HPDE6-E6E7 (cell line): Measurements from ENCODE around the gene GPX4.

ENCODE experiments used
- DNase-seq: peaks from one replicate; pipeline ENCODE4 v3.0.0; 2011; ENCODE audit warnings: missing footprints; ENCODE audit errors: extremely low spot score

The GPX4 gene

DNA sequence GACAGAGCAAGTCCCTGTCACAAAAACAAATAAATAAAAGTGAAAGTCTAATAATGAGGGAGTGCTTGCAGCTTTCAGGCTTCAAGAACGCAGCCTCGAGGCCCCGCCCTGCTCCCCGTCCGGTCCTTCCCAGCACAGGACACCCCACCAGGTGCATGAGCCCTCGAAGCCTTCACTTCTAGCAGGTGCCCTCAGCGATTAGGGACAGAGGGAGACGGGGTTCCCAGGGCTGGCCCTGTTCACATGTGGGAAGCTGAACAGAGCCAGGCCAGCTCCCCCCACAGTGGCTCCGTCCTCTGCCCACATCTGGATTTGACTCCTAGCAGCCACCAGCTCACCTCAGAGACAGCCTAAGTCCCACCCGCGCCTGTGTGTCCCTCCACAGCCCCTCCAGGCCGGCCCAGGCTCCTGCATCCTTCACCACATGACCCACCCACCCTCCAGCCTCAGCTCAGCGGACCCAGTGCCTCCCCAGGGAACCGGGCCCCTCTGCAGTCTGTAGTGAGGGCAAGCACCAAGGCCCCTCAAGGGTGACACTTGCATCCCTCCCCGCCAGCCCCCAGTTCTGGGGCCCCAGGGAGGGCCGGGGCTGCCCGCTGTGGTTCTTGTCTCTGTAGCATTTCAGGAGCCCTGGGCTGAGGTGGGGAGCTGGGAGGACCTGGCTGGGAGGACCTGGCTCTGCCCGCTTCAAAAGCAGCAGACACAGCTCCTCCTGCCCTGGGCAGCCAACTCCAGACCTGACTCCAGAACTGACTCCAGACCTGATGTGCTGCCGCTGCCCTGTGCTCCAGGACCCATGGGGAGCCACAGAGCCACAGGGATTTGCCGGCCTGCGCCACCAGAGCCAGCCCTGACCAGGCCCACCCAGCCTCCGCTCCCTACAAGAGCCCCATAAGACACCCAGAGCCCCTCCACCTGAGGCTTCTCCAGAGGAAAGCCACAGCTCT, 27.2 kb downstream of the GPX4 start:
- DNase-seq = no peak

DNA sequence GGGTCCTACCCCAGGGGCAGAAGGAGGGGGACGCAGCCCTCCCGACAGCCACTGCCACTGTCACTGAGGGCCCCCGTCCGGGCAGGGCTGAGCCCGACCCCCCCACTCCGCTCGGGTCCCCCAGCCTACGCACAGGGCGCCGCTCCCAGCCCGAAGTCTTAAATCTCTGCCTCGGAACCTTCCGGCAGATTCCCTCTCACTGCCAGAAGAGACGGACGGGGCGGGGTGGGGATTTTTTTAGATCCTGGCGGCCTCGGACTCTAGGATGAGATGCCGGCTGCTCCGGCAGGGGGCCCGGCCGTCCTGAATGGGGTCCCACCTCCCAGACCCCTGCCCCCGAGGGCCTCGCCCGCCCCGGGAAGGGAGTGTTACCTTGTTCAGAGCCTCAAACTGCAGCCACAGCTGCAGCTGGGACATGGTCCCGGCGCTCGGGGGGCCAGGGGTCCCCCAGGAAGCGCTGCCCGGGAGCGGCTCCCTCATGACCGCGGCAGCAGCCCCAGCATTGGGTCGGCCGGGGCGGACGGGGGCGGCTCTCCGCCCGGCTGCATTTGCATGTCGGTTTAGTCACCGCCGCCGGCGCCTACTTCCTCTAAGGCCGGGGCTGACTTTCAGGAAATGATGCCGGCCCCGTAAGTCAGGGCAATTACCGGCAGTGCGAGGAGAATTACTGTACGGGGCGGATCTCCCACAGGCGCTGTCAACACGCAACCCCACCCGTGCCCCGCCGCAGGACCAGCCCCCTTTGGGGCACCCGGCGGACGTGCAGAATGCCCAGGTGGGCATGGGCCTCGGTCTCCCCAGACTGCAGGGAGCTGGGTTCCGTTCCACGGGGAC, 28.1 kb downstream of the GPX4 start:
- DNase-seq = peak; percentile 90

DNA sequence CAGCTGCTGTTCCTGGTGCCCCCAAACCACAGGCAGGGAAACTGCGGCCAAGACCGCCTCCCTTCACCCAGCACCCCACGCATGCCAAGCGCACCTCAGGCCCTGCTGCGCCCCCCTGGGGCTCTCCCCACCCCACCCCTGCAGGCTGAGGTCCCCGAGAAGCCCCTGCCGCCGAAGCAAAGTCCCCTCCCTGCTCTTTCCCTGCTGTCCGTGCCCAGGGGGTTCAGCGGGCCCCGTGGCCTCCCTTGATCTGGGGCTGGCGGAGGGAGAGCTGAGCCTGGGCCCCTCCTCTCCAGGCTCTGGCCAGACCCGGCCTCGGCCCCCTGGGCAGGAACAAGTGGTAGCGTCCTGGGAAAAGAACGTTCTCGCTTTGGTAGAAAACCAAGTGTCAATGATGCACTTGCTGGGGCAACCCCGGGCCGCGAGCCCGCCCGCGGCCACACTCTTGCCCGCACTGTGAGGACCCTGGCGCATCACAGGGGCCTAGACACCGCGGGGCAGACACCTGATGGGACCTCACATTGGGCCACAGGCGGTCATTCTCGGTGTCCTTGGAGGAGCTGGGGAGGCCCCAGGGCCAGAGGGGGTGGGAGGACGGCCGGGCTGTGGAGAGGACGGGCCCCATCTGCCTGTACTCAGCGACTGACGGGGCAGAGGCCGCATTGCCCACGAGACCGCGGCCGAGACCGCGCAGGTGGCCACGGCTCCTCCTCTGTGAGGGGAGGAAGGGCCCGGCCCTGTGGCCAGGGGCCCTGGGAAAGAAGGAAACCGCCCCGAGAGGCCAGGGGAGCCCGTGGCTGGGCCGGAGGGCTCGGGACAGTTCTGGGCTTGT, 29.0 kb downstream of the GPX4 start:
- DNase-seq = no peak

DNA sequence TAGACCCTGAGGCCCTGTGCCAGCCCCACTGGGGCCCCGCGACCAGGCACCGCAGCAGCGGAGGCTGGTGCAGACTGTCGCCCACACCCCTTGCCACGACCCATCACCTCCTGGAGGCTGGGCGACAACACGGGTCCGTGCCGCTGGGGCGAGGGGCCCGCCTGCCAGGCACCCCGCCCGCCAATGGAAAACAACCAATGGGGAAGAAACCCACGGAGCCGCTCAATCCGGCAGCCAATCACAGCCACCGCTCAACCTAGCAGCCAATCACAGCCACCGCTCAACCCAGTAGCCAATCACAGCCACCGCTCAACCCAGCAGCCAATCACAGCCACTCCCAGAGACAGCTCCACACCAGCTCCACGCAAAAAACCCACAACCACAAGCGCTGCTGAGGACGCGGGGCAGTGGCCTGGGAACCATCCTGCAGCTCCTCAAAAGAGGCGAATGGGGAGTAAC, 29.7 kb downstream of the GPX4 start:
- DNase-seq = no peak

DNA sequence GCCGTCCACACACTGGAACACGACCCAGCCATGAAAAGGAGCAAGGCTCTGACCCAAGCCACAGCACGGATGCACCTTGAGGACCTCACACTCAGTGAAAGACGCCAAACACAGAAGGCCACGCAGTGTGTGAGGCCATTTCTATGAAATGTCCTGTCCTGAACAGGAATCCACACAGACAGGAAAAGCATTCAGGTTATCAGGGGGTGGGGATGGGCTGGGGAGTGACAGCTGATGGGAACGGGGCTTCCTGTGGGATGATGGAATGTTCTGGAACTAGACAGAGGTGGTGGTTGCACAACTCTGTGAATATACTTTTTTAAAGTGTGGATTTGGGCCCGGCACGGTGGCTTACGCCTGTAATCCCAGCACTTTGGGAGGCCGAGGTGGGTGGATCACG, 30.6 kb downstream of the GPX4 start:
- DNase-seq = no peak

DNA sequence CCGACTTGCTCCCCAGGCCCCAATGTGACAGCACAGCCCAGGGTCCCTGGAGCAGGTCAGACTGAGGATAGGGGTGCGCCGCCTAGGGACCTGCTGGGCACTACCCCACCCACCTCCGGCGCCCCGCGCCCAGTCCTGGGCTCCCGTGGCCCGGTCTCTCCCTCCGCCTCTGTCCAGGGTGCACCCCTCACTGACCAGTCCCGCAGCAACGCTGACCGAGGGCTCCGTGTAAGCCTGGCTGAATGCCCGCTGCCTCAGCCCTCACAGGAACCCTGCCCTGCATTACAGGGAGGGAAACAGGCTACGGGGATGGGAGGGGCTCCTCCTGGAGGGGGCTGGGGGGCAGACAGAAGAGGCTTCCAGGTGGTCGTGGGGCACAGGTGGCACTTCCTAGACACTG, 31.7 kb downstream of the GPX4 start:
- DNase-seq = no peak

DNA sequence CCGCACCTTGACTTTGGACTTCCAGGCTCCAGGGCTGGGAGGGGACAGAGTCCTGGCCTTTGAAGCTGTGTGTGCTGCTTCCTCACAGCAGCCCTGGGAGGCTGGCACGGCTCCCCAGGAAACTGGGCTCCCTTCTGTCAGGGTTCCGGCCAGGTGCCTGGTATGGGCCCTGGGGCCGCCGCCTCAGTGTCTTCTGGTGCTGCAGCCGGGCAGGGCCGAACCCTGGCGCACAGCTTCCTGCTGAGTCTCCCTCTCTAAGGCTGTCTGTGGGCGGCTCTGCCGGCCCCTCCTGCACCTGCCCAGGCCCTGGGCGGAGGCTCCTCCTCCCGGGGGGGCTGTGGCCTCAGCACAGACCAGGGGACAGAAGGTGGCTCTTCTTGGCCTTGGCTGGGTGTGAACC, 32.4 kb downstream of the GPX4 start:
- no peak for DNase-seq

DNA sequence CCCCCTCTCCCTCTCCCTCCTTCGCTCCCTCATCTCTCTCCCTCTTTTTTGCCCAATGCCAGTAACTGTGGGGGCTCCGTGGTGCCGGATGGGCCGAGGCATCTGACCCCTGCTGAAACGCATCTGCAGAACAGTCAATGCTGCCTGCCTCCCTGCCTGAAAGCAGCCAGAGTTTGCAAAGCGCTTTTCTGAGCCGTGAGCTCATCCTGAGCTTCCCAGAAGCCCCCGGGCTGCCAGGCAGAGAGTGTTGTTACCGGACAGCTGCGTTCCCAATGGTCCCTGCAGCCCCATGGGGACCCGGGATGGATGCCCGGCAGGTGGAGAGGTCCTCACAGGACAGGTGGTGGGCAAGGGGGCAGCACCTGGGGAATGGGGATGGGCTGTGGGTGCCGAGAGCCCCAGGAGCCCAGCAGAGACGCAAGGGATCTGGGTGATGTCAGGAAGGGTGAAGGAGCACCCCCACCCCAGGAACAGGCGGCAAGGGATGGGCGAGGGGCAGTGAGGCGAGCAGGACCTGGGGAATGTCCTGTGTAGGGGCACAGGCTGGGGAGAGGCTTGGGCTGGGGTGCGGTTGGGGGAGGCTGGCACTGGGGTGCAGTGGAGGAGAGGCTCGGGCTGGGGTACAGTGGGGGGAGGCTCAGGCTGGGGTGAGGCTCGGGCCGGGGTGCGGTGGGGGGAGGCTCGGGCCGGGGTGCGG, 33.0 kb downstream of the GPX4 start:
- no peak for DNase-seq

DNA sequence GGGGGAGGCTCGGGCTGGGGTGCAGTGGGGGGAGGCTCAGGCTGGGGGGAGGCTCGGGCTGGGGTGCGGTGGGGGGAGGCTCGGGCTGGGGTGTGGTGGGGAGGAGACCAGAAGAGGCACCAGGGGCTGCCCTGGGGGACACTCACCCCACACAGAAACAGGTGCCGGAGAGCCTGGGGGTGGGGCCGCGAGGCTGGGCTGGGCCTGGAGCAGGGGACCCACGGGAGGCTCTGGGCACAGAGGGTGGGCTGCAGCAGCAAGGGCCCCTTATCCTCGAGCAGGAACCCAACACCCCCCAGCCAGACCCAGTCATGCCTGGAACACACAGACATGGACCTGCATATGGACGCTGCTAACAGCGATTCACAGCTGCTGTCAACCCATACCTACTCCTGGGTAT, 34.3 kb downstream of the GPX4 start:
- no peak for DNase-seq

DNA sequence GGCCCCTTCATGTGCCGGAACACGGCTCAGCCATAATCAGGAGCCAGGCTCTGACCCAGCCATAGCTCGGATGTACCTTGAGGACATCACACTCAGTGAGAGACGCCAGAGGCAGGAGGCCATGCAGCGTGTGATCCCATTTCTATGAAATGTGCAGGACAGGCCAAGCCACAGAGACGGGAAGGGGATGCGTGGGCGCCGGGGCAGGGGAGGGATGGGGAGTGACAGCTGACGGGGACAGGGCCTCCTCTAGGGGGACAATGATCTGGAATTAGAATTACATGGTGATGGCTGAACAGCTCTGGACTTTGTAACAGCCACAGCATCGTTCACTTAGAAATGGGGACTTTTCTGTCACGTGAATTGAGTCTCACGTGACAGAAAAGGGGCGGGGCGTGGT, 35.3 kb downstream of the GPX4 start:
- DNase-seq = no peak

DNA sequence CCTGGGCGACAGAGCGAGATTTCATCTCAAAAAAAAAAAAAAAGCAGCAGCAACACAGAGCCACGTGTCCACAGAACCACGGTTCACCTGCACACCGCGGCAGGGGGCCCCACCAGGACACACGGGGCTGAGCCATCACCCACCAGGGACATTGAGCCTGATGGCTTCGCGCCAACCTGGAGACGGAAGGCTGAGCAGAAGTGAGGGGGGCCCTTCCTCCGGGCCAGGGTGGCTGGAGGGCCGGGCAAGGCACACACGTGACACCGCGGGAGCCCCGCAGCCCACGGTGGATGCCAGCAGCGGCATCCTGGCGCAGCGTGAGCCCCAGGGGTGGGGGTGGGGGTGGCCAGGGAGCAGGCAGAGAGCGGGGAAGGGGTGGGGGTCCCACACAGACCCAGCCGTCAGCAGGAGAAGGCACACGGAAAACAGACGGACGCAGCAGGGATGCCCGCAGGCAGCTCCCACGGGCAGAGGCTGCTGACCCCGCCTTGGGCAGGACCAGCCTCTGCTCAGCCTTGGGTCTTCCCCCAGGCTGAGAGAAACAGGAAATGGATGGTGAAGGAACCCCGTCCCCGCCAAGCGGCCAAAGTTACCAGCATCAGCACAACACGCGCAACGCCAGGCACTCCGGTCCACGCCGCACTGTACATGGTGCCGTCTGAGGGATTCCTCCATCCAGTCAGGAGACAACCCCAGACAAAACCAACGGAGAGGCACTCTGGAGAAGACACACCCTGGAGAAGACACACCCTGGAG, 36.7 kb downstream of the GPX4 start:
- DNase-seq = no peak

DNA sequence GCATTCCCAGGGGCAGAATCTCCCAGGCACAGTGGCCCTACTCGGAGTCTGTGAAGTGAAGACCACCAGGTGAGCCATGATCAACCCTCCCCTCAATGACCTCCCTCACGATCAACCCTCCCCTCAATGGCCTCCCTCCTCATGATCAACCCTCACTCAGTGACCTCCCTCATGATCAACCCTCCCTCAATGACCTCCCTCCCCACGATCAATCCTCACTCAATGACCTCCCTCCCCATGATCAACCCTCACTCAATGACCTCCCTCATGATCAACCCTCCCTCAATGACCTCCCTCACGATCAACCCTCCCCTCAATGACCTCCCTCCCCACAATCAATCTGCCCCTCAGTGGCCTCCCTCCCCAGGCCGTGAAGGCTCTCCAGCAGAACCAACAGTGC, 38.1 kb downstream of the GPX4 start:
- DNase-seq = no peak

DNA sequence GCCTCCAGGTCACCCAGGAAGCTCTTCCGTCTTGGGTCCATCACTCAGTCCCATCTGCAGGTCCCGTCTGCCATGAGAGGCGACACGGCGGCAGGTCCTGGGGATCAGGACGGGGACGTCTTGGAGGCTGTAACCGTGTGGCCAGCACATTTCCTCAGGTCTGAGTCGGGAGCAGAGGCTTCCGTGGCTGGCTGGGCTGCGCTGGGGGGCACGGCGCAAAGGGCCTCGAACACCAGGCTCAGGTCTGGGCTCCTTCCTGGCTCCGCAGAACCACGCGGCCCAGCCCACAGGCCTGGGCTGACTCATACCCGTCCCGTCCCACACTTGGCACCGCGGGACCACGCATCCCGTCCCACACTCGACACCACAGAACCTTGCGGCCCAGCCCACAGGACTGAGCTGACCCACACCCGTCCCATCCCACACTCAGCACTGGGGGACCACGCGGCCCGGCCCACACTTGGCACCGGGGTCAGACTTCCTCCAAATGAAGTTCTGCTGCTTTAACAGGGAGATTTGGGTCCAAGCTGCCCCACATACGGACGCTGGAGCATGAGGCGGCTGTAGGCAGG, 40.1 kb downstream of the GPX4 start:
- no peak for DNase-seq

DNA sequence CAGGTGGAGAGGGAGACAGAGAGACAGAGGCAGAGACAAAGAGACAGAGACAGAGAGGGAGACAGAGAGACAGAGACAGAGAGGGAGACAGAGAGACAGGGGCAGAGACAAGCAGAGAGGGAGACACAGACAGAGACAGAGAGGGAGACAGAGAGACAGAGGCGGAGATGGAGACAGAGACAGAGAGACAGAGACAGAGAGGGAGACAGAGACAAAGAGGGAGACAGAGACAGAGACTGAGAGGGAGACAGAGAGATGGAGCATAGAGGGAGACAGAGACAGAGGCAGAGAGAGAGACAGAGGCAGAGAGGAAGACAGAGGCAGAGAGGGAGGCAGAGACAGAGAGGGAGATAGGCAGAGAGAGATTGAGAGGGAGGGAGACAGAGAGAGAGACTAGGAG, 40.9 kb downstream of the GPX4 start:
- no peak for DNase-seq

DNA sequence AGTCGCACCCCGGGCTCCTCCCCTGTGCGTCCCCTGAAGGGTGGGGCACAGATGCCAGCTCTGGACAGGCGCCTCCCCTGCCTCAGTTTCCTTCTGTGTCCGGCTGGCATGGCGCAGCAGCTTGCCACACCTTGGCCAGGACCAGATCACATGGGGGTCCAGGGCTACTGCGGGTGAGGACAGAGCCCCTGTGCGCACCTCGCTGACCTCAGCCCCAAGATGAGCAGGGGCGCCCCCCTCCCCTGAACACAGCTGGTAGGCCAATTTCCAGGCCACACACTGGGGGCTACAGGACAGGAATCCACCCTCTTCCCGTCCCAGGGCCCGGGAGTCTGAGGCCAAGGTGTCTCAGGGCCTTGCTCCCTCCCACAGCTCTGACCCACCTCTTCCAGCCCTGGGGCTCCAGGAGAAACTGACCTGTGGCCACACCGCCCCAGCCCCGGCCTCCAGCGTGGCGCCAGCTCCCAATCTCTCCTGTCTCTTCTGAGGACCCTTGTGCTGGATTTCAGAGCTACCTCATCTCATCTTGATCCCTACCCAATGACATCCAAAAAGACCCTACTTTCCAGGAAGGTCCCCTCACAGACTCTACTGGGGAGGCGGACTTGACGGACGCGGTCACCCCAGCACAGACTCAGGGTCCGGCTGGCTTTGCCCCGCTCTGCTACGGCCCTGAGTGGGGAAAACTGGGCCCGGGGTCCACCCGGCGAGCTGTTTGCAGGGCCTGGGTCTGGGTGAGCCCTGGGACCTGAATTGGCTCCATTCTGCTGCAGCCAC, 42.0 kb downstream of the GPX4 start:
- DNase-seq = no peak

DNA sequence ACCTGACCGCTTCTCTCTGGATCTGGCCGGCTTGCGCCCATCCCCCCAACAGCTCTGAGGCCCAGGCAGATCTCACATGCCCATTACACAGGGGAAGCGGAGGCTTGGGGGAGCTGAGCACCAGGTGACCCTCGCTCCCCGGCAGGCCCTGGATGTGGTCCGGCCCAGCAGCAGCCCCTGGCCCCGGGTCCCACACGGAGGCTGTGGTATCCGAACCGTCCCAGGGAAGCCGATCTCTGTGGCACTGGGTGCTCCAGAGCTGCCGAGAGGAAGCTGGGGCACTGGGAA, 42.6 kb downstream of the GPX4 start:
- no peak for DNase-seq

DNA sequence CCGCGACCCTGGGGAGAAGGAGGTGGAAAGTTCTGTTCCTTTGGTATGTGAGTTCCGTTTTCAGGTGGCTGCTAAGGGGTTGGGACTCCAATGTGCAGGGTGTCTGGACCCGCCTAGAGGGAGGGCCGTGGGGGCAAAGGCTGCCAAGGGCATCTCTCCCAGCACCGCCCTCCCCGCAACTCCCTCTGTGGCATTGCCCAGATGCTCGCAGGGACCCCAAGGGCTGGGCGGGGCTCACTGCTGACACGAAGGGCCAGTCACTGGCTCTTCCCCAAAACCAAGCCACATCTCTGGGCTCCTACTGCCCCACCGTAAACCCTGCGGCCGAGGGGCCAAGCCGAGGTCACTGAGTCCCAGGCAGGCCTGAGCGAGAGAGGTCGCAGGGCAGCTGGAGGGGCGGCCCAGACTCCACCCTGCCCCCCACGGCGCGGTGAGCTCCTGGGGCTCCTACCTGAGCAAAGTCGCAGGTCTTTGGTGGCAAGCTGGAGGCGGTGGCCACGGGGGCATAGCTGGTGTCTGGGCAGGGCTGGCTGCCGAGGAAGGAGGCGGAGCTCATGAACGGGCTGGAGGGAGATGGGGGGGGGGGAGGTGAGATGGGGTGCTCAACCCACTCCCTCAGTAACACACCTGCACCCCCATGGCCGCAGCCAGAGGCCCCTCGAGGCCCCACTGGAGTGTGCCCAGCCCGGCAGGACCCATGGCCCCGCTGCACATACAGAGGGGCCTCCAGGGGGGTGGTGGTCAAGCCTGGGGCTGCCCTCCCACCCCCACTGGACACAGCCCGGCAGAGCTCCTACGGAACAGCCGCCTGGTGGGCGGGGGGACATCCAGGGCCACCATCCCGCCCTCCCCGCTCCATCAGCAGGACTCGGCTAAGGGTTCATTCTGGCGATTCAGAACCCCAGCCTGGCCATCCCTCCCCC, 43.3 kb downstream of the GPX4 start:
- DNase-seq = no peak

DNA sequence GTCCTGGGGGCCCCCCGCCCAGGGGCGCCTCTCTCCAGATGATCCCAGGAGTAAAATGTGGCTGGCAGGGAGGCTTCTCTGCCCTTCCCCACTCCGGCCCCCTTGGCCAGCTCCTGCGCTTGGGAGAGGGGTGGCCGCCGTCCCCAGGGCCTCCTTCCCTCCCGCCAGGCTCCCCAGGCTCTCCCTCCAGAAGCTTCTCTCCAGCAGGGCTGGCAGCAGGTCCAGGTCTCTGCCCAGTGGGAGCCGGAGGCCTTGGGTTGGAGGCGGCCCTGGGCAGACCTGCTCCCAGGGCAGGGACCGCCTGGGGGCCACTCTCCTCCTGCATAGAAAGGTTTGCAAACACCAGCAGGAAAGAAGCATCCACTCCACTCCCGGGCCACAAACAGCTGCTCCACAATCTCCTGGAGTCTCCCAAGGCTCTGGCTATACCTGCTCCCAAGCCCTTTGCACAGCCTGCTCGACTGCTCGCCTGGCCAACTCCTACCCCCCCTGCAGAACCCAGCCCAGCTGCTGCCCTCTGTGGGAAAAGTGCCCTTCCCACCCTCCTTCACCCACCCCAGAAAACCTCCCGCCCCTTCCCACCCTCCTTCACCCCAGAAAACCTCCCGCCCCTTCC, 44.2 kb downstream of the GPX4 start:
- DNase-seq = no peak
